Sigmoid colon (tissue), 3 donors: Measurements from ENCODE around the gene LIM2.

ENCODE experiments used
- POLR2A ChIP-seq, 2 donors: fragments of 450-650 bp; IDR thresholded peaks; one replicate each; pipeline ENCODE4 v1.6.1; 2016; ENCODE audit warnings: antibody characterized with exemption in 2 of 2, mild to moderate bottlenecking in 2 of 2, moderate library complexity in 2 of 2
- TF ChIP-seq, protein P1 (sequence below), 4 experiments: fragments of 450-650 bp in 3 of 4; fragments of 200-600 bp in 1 of 4; IDR thresholded peaks; one replicate each; pipeline ENCODE4 v1.5.1; 2016 to 2019; ENCODE audit warnings: antibody characterized with exemption in 4 of 4, mild to moderate bottlenecking in 3 of 4, moderate library complexity in 2 of 4

DNA sequence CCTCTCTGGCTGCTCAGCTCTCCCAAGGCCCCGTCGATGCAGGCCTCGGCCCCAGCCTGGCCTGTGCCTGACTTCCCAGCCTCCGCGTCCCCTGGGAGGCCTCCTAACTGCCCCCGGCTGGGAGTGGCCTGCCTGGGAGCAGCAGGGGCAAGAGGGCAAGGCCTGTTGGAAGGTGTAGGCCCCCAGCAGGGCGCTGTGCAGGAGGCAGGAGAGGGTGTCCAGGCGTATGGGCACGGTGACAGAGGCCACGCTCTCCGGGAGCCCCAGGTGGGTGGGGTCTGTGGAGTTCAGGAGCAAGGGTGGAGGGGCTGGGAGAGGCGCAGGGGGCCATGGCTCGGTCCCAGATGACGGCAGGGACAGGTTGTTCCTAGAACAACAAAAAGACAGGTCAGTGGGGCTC lies 1.4 kb upstream of the LIM2 start:
- no peak for TF ChIP-seq POLR2A (IDR thresholded peaks at IDR 0.05)
- TF ChIP-seq, protein P1, sequence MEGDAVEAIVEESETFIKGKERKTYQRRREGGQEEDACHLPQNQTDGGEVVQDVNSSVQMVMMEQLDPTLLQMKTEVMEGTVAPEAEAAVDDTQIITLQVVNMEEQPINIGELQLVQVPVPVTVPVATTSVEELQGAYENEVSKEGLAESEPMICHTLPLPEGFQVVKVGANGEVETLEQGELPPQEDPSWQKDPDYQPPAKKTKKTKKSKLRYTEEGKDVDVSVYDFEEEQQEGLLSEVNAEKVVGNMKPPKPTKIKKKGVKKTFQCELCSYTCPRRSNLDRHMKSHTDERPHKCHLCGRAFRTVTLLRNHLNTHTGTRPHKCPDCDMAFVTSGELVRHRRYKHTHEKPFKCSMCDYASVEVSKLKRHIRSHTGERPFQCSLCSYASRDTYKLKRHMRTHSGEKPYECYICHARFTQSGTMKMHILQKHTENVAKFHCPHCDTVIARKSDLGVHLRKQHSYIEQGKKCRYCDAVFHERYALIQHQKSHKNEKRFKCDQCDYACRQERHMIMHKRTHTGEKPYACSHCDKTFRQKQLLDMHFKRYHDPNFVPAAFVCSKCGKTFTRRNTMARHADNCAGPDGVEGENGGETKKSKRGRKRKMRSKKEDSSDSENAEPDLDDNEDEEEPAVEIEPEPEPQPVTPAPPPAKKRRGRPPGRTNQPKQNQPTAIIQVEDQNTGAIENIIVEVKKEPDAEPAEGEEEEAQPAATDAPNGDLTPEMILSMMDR (IDR thresholded peaks at IDR 0.05), result no peak
